ENCODE data around the gene TOP2B.

The TOP2B gene

DNA sequence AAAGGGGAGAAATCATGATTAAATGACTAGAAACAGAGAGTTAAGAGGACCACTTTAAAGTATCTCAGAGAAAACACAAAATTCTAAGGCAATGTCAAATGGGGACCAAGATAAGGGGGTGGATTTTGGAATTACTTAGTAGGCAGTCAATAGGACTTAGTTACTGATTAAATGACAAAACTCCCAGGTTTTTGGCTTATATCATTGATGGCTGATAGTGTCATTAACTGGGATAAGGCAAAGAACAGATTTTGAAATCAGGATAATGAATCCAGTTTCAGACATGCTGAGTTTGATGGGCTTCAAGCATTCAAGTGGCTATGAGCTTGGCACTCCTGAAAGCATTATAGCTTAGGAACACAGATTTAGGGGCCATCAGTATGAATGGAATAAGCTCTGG is 53.9 kb downstream of the TOP2B start:
- no peak for FAIRE-seq

DNA sequence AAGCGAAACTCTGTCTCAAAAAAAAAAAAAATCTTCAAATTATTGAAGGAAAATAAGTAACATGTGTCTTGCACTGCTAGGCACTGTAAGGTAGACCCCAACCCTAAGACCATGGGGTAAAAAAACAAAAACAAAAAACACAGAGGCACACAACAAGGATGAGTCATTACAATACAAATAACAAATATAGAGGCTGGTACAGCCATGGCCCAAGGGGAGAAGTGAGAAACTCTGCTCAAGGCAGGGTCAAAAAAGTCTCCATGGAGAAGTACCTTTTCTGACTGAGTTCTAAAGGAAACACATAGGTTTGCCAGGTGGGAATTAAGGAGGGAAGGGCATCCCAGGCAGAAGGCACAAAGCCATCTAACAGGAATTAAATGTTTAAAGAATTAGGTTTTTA is 54.5 kb downstream of the TOP2B start:
- no peak for FAIRE-seq

DNA sequence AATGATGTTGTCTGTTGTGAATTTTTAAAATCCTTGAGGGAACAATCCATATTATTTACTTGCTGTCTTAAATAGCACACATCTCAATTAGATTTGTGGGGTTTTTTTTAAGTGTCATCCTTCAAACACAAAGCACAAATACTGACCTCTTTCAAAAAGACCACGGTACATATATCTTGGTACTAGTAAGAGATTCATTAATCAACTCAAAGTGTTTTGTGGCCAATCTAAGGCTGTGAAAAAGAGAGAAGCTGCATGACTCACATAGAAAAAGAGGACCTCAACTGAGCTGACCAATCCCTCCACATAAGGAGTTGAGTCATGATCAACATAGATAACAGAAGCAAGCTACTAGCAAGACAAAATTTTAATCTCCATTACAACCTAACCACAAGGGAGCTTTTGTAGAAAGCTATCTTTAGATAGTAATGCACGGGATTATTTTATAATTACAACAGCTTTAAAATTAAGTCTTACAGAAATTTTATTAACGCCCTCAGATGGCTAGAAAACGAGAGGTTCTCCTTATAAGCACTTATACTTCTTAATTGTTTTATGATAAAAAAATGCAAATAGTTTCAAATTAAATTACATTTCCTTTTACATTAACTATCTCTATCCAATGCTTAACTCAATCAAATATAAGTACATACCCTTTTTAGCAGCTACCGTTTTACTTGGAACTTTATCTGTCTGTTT is 60.5 kb downstream of the TOP2B start:
- FAIRE-seq: no peak

DNA sequence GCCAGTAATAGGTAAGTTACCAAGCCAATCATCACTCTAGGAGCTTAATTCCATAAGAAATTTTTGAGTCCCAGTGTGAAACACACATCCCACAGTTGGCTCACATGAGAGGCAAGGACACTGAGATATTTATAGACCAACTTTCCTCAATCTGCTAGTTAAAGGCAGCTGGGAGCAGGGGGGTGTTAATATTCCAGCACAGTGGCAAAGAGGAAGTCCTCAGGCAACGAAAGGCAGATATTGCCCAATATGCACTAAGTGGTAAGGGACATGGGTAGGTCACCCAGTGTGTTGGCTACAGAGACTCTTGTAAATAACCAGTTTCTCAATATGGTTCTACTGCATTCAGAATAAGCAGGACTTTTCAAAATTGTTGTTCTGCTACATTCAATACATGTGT is 61.0 kb downstream of the TOP2B start:
- FAIRE-seq: no peak

DNA sequence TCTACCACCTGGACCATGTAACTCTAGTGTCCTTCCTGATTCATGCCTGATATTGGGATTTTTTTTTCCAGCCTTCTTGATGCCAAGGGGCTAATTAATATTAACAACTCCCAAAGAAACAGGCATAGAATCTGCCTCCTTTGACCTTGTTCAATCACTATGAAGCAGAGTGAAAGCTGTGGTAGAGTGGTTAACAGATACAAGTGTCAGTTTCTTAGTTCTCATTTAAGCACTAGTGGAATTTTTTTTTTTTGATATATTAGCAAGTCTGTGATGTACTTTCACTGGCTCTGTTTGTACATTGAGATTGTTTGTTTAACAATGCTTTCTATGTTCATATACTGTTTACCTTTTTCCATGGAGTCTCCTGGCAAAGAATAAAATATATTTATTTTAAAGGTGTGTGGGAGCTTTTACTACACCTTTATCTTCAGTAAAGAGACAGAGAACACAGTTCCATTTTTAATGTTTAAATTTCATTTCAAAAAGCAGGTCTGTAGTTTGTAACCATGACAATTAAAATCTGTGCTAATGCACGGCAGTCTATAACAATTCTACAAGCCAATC is 67.1 kb downstream of the TOP2B start:
- FAIRE-seq: no peak

DNA sequence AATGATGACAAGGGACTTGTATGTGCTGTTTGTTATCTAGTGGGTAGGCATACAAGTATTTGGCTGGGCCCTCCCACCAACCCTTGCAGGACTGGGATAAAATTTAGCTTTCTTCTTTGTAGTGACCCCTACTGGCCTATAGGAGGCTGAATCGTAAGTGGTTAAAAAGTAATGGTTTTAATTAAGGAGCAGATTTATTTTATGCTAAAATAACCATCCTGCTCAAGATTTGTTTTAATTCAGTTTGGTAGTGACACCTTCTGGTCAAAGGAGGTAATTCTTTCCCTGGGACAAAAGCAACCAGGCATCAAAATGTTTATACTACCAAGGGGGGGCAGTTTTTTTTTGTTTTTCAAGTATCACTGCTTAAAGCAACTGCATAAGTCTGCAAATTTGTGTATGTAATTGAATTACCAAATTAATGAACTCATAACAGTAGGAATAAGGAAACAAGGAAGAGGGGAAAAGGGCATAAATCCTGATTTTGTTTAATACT is 70.7 kb downstream of the TOP2B start:
- FAIRE-seq: peak; percentile 84

DNA sequence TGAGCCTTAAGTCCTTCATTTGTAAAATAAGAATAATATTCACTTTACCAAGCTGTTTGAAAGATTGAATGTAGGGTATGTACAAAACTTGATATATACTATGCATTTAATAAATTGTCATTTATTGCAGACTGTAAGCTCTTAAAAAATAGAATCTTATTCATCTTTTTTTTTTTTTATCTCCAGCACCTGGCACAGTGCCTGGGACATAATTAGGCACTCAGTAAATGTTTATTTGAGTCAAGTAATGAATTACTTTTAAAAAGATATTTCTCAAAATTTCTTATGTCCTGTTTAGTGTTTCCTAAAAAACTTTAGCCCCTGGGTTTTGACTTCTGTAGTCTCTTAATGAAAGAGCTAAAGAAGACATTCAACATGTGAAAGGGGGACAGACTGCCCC is 71.7 kb downstream of the TOP2B start:
- FAIRE-seq: no peak

DNA sequence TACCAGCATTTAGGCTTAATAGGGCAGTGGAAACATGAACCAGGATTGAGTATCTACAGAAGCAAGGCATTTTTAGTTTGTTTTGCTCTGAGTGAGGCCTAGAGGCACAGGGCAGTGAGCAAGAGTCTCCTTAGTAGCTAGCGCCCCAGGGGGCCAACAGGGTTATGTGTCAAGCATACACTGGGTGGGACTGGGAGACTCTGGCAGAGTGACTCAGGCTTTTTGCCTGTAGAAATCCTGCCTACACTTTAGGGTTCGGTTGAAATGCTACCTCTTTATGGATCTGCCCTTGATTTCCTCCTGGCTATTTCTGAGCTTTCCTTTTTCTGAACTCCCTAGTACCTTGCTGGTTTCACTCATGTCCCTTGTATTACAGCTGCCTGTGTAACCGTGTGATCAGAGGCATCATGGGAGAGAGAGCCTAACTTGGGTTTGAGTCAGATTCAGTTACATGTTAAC is 72.2 kb downstream of the TOP2B start:
- no peak for FAIRE-seq

DNA sequence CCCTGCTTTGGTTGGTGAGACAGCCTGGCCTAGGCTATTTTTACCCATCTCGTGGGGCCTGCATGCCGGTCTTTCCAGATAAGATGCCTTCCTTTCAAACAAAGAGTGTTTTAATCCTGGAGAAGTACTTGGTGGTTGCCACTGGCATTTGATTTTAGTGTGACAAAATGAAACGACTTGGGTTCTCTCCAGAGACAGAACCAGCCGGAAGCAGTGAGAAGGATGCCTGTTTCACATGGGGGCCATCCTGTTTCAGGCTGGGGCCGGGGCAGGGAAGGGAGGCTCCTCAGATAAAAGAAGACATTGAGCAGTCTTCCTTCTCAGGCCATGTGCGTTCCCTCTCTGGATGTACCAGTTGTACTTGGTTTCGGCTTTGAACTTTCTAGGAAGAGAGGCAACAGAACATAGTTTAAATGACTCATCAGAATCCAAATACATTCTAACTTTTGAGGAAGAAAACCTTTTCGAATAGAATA is 74.9 kb downstream of the TOP2B start:
- no peak for FAIRE-seq

DNA sequence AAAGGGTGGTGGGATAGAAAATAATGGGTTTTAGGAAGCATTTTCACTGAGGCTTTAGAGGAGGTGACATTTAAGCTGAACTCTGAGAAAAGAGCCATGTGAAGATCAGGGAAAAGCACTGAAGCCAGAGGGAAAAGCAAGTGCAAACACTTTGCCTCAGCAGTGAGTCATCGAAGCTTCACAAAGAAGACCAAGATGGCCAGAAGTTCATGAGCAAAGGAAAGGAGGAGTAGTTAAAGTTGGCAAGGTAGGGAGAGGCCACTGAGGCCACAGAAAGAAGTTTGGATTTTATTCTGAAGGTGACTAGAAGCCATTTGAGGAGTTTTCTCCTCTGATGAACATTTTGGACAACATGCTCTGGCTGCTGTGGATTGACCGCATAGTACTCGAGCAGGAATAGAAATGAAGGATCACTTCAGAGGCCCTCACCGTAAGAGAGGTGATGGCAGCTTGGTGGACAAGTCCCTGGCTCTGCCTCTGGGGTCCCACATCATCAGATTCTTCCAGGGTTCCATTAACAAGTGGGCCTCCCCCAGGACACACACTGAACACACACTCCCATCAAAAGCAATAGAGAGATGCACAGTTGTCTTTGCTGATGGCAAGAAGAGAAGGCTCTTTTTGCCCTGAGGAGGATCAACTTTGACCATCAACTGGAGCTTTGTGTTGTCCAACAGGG is 75.5 kb downstream of the TOP2B start:
- no peak for FAIRE-seq

DNA sequence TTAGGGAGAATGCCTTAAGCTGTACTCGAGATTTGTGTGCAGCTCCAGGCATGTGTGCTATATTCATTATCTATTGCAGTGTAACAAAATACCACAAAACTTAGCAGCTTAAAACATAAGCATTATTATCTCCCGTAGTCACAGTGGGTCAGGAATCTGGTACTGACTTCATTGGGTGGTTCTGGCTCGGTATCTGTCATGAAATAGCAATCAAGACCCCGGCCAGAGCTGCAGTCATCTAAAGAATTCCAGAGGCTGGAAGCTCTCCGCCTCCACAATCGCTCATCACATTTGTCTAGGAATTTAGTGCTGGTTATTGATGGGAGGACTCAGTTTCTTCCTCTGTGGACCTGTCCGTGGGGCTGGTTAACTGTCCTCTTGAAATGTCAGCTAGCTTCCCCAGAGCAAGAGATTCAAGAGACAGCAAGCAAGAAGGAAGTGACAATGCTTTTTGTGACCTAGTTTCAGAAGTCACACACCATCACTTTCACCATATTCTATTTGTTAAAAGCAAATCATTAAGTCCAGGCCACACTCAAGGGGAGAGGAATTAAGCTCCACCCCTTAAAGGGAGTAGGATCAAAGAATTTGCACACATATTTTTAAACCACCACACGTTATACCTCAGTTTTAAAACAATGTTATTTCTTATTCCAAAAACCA is 76.1 kb downstream of the TOP2B start:
- no peak for FAIRE-seq

DNA sequence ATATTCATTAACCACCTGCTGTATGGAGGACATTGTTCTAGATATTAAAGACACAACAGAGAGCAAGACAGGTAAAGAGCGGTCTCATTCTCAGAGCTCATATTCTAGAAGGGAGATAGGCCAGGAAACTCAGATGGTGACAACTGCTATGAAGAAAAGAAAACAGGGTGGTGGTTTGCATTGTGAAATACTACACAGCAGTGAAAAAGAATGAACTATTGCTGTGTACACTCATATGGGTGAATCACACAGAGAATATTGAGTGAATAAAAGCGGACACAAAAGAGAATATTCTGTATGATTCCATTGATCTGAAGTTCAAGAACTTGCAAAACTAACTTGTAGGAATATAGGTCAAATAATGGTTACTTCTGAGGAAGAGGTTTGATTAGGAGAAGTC is 76.7 kb downstream of the TOP2B start:
- FAIRE-seq: no peak

DNA sequence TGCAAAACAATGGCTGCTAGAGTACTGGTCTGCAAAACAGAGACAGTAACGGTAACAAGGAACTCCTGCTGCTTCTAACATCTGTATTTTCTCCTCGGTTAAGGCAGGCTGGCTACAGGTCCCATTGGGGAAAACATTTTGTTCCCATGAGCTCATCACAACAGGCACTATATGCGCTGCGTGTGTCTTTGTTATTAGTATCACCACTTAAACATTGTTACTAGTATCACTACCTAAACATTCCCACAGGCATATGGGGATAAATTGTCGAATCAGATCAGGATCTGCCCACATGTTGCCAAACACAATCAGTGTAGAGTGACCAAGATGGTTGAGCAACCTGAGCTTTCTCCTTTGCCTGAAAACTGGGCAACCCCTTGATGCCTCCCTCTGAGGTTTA is 77.2 kb downstream of the TOP2B start:
- FAIRE-seq: no peak

DNA sequence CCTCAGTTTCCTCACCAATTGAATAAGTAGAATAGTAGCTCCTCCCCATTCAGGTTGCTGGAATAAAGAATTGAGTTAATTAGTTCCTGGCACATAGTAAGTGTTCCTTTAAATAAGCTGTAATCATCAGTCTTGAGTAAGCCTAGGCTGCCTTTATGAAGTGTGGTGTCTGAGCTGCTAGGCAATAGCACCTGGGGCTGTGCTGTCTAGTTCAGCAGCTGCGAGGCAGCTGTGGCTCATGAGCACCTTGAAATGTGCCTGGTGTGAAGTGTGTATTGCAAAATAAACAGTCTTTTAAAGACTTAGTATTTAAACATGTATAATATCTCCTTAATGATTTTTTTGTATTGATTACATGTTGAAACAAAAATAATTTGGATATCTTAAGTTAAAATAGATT is 77.6 kb downstream of the TOP2B start:
- FAIRE-seq: no peak

DNA sequence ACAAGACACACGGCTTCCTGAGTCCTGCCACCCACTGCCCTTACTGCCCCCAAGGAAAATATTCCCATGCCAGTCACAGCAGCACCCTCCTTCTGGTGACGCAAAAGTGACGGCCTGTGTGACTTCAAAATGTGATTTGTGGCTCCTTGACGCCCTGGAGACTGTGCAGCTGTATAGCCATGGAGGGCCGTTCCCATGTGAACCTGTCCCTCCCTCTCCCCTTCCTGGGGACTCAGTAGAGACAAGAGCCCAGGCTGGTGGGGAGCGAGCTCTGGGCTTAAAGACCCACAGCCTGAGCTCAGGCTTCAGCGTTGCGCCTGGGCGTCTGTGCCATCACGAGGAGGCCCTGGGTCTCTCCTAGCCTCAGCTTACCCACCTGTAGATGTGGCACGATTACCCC is 78.2 kb downstream of the TOP2B start:
- no peak for FAIRE-seq

DNA sequence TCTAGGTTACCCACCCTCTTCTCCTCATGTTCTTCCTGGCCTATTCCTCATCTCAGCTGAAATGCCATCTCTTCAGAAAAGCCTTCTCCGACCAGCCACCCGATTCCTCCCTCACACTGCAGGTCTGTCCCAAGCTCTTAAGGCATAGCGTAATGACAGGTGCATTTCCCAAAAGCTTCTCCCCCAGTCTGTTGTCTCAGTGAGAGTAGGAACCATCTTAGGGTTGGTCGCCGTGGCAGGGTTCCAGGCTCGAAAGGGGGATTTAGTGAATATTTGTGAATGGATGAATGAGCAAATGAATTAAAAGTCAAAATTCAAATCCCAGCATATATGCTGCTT is 78.6 kb downstream of the TOP2B start:
- FAIRE-seq: no peak

DNA sequence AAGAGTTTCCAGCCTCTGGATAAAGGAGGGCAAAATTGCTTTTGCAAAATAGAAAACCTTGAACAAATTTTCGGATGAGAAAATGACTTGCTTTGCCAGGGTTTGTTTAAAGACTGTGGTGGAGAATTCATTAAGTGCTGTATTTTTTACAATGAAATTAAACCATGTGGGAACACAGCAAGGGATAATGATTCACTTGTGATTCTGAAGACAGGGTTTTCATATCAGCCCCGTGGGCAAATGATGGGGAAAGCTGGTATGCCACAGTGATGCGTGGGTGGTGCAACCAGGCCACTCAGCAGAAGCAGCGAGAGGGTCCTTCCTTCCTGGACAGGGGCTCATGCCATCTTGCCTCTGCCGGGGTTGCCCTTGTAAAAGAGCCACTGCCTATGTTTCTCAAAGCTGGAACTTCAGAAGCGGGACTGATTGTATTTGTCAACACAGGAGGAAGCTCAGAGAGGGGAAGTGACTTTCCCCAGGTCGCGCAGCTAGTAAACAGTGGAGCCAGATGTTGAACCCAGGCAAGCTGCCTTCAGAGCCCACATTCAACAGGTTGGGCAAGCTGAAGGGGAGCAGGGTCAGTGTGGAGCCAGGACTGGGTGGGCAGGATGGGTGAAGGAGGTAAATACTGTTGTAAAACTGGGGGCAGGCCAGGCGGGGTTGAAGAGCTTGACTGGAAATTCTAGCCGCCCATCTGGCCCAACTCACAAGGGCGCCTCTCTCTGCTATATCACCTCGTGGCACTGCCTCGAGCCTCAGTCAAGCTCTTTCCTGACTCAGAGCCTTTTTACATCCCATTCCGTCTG is 79.1 kb downstream of the TOP2B start:
- no peak for FAIRE-seq

DNA sequence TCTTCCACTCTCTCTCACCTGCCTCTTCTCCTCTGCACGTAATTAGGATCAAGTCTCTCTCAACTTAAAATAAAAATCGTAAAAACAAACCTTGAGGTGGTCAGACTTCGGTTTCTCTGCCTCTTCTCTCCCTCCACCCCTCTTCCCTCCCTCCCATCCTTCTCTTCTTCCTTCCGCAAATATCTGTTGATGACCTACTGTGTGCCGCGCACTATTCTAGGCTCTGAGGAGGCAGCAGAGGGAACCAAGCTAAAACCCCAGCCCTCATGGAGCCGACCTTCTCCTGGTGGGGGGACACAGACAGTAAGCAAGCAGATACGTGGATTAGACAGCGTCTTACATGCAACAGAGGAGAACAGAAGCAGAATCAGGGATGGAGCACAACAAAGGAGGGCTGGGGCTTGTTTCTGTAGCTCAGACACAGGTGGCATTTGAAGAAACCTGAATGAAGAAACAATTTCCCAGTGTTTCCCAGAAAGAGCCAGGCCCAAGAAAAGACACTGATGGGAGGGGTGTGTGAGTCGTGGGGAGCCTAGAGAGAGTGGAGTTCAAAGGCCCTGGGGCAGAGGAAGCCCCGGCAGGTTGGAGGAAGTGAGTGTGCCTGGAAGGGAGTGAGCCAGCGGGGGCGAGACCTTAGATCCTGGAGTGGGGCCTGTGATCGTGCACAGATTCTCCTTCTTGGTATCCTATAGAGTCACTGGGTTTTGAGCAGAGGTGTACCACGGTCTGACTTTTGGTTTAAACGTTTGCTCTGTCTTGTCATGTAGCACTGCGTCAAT is 80.5 kb downstream of the TOP2B start:
- FAIRE-seq: no peak

DNA sequence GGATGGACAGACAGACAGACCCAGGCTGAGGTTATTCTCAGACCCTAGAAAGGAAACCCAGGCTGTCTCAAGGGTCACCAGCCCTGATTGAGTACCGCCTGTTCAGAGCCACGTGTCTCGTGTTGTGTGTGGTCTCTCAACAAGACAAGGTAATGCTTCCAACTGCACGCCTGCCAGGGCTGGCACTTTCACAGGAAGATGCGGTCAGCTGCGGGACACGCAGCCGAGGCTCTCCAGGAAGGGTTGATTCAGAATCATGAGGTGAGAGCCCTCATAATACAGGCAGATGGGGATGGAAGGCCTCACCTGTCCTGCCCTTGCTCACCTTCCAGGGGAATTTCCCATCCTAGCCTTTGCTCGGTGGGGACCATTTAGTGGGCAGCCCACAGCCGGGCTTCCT is 81.4 kb downstream of the TOP2B start:
- no peak for FAIRE-seq

DNA sequence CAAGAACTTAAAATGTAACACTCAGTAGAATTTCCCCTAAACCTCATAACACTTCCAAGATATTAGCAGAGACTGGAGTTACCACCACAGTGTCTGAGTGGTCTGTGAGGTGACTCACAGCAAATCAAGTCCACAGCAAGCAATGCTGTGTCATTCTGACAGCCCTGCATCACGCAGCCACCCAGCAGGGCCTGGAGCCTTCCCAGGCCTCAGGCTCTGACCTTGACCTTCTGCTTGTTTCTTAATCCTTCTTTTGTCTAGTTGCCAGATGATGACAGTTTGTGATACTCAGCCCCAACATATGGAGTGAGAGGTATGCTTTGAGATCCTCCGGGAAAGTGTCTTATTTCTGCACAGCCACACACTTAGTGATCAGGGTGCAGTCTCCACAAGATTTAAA is 82.5 kb downstream of the TOP2B start:
- FAIRE-seq: no peak

DNA sequence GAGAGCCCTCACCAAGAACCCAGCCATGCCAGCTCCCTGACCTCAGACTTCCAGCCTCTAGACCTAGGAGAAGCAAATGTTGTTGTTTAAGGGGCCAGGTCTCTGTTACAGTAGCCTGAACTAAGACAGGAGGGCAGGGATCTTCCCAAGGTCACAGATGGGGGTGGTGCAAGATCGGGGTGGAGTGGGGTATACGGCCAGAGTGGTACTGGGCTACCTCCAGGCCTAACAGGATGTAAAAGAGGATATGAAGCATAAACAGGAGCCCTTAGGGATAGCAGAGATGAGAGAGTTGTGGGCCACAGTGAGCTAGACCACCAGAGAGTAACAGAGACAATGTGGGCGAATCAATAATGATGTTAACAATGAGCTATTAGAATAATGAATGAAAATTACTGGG is 82.9 kb downstream of the TOP2B start:
- FAIRE-seq: no peak

DNA sequence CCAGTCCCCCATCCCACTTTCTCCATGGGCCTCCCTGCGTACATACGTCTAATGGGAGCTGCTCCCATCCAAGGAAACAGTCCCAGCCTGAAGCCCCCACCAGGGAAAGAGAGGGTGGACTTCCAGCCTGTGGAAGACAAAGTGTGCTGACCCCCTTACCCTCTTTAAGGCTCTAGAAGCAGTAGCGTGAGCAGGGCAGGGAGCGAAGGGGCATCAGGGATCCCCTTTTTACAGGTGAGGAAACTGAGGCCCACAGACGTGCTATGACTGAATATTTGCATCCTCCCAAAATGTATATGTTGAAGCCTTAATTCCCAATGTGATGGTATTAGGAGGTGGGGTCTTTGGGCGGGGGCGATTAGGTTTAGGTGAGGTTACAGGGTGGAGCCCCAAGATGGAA is 83.4 kb downstream of the TOP2B start:
- no peak for FAIRE-seq
